HG02610 (cell line): ENCODE measurements around the gene PHLPP2.

Experiments
- ATAC-seq: cut with Tn5 transposase; IDR thresholded peaks from one replicate; pipeline ENCODE4 v1.9.1; 2021; ENCODE audit warnings: mild to moderate bottlenecking, moderate library complexity; ENCODE audit not compliant: unreplicated experiment

Gene PHLPP2

DNA sequence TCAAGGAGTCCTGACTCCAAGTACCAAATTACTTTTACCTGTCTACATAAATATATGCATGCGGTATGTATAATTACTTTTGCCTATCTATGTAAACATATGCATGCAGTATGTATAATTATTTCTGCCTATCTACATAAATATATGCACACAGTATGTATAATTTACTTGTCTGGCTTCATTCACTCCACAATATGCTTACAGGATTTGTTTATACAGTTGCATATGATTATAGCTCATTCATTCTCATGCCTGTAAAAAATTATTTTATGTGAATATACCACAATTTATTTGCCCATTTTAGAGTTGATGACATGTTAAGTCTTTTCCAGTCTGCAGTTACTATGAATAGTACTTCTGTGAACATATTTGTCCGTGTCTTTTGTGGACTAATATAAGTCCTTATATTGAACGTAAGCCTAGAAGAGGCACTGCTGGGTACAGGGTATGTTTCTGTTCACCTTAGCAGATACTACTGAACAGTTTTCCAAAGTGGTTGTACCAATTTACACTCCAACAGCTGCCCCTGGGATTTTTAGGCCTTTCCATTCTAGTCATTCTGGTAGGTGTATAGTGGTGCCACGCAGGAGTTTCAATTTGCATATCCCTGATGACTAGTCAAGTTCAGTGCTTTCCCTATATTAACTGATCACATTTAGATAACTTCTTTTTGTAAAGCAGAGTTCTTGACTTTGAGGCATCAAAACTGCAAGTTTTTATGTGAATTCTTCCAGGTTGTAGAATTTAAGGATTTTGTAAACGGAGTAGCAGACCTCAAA lies 51.5 kb downstream of the PHLPP2 start:
- ATAC-seq = no peak

DNA sequence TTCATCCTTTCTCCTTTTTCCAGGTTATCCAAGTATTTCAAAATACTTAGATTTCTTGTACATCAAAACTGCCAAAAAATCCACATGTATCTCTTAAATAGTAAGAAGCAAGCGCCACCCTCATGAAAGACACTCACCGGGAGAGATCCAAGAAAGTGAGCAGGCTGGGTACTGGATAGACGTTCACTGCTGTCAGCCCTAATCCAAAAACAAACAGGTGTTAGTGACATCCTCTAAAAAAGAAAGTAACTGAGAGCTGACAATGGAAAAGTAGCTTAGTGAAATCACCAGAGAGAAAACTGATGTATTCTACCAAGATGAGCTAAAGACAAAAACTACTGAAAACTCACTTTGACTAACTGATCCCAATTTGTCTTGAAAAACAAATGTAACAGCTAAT lies 52.4 kb downstream of the PHLPP2 start:
- no peak for ATAC-seq

DNA sequence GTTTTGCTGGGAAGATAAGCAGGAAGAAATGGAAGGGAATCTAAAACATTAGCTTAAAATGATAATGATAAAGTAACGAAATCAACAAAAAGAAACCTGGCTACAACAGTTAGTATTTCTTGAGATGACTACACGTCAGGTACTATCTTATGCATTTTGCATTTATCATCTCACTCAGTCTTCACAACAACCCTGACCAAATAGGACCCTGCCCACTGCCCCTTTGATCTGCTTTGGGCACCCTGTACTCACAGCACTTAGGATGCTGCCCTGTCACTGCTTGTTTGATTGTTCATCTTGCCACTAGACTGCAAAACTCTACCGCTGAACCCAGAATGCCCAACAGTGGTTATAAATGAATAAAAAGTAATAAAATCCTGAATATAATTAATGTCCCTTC lies 53.3 kb downstream of the PHLPP2 start:
- no peak for ATAC-seq

DNA sequence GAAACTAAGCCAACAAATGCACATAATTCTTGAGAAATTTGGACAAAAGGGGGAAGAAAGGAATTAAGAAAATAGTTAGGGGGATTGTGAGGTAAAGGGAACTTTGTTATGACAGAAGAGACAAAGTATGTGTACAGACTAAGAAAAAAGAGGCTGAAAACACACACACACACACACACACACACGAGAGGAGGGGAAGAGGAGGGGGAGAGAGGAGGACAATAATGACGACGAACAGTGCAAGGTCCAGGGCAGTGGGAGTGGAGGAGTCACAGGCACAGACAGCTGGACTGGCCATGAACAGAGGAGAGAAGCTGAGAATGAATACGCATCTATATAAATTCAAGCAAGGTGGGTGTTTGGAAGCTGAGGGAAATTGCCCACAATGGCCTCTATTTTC lies 54.0 kb downstream of the PHLPP2 start:
- no peak for ATAC-seq

DNA sequence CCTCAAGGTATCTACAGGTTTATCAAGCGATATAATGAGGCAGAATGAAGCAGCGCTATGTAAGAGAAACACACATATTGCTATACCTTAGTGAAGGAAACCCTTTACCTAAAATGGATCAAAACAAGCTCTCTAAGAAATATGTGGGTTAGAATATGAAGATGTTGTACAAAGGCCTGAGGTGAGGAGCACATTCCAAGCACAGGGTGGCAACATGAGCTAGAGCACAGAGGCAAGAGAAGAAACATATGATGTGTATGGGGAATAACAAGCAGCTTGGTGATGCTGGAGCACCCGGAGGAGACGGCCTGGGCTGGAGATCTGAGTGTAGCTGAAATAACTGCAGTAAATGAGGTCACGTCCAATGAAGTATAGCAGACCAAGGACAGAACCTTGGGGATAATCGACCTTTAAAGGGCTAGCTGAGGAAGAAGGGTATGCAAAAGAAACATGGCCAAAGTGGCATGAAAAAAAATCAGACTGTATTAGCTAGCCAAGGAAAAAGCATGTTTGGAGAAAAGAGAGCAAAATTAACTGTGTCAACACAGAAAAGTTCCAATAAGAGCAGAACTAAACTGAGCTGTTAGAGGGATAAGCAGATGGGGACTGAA lies 54.5 kb downstream of the PHLPP2 start:
- ATAC-seq = no peak

DNA sequence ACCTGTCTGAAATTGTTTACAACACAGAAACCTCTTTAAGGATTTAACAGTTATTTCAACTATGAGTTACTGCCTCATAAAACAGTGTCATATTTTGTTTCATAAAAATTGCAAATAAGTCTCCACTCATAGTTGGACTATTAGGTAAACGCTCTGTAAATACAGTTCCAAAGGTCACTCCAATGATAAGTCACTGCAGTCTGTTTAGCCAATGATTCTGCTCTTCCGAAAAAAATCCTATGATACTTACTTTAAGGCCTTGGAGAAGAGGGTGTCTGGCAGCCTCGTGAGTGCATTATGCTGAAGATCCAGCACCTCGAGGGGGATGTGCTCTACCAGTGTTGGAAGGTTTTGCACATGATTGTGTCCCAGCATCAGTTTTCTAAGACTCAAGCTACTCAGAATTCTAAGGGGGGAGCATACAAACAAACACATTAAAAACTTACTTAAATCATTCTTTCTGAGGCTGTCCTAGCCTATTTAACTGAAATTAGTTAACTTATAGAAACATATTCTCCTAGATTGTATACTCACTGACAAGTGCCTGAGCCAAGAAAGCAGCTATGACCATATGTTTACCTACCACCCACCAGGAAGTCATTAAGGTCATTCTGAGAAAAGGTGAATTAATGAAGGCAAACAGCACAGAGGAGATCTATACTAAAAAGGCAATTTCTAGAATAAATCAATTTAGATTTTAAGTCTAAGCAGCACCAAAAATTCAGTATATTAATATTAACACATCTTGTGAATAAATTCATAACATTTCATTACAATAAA lies 57.4 kb downstream of the PHLPP2 start:
- no peak for ATAC-seq

DNA sequence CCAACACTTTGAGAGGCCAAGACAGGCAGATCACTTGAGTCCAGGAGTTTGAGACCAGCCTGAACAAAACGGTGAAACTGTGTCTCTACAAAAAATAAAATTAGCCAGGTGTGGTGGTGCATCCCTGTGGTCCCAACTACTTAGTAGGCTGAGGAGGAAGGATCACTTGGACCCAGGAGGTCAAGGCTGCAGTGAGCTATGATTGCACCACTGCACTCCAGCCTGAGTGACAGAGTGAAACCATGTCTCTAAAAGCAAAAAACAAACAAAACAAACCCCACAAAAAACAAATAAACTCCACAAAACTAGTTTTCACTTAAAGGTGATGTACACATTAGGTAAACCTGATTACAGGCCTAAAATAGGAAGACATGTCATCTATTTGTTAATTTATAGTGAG lies 58.2 kb downstream of the PHLPP2 start:
- ATAC-seq = no peak

DNA sequence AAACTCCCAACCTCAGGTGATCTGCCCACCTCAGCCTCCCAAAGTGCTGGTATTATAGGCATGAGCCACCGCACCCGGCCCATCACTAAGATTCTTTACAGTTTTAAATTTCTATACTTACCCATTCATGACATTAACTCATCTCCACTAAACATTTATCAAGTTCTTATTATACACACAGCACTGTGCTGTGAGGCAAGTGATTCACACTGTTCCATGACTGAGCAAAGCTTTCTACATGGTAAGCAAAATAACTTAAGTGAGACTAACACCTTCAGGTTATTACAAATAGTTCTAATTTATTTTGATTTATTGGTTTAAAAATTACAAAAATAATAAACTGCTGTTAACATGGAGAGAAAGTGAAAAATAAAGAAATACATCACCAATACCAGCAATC lies 65.0 kb downstream of the PHLPP2 start:
- ATAC-seq = no peak

DNA sequence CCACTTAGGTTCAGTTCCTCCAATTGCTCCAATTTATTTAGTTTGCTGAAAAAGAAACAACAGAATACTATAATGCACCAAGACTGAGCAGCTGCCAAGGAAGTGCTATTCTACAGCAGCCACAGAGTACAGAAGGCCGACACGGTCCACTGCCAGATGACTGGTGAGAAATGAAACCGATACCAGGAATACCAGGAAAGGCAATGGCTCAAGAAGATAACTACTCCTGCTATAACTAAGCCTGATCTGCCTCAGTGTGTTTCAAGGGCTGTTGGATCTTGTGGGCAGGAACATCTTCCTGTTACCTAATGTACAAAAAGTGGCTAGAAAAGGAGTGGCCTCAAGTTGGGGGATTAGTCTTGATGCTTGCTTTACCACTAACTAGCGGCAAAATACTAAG lies 65.7 kb downstream of the PHLPP2 start:
- ATAC-seq = no peak

DNA sequence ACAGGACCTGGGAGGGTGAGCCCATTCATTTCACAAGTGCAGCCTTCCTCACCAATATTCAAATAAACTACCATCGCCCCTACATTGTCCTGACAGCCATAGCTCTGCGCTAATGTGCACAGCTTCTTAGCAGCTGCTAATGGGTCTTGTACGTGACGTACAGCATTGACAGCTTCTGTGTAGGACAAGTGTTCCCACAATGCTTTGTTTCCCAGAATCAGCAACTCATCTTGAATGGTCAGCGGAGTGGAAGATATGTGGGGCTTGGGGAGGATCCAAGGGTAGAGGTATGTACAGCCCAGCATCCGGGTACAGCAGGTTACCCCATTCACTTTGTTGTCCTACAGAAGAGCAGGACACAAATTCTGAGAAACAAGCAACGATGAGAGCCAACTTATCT lies 74.8 kb downstream of the PHLPP2 start:
- ATAC-seq = no peak

DNA sequence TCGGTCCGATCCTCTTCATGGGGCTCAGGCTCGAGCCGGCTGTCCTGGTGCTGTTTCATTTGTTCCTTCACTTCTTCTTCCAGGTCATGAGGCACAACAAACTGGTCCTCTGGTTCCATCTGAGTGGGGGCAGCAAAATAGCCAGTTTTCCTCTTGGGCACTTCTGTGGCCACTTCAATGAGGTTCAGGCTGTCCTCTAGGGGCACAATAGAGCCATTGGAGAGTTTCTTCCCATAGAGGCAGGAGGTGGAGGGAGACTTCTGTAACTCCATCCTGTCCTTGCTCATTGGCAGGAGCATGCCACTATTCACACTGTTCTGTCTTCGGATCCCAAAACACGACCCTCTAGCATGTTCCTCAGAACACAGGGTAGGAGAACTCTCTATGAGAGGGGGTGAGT lies 75.6 kb downstream of the PHLPP2 start:
- no peak for ATAC-seq

DNA sequence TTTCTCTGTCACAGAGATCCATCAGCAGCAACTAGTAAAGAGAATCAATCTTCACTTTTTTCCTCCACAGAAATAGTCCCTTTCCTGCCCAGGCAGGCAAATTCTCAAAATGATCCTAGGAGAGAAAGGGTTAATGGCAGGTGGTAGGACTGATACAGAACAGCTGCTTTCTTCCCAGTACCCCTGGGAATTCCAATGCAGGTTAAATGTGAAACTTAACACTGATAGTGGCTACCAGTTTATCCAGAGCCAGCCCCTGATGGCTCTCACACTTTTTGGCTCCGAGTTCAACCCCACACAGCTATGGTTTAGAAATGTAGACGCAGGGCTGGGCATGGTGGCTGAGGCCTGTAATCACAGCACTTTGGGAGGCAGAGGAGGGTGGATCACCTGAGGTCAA lies 76.3 kb downstream of the PHLPP2 start:
- ATAC-seq = no peak

DNA sequence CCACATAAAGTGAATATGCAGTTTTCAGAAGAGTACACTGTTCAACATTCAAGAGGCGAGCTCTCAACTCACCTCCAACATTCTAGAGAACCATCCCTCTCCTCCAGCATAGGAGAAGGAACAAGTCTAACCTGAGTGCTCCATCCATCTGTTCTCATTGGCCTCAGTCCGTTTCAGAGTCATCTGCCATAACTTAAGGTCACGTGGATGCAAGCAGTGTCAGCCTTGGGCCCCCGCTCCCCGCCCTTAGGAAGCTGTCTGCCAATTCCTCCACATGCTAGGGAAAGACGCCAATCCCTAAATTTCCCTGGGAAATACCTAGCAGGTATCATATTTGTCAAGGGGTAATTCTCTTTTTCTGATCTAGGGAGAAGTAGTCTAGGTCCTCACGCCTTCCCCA lies 77.1 kb downstream of the PHLPP2 start:
- ATAC-seq = no peak

DNA sequence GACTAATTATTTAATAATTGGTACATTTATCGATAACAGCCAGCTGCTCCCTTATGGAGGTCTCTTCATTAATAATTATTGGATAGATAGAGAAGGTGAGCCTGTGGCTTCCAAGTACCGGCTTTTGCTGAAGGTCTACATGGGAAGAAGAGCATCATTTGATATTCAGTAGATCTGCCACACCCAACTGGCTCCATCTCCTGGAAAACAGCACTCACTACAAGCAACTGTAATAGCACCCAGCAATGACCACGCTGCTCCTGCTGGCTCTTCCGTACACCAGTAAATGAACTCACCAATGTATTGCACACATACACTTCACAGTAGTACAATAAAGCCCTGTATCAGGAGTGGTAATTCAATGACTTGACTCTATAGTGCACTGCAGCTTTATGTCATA lies 79.1 kb downstream of the PHLPP2 start:
- ATAC-seq = no peak

DNA sequence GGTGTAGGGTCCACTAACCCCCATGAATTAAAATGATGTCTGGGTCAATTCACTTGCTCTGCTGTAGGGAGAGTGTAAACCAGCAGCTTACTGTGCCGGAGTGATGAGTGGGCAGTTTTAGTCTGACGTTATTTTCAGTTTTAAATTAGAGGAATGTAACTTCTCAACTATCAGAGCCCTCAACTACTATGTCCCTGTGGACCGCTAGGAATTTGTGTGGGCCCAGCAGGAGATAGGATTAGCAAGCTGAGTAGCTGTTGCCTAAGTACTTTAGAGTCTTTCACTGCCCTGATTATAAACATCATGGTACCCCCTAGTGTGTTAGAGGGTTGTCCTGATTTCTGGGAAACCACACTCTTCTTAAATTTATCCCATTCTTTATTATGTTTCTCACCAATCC lies 87.1 kb downstream of the PHLPP2 start:
- no peak for ATAC-seq

DNA sequence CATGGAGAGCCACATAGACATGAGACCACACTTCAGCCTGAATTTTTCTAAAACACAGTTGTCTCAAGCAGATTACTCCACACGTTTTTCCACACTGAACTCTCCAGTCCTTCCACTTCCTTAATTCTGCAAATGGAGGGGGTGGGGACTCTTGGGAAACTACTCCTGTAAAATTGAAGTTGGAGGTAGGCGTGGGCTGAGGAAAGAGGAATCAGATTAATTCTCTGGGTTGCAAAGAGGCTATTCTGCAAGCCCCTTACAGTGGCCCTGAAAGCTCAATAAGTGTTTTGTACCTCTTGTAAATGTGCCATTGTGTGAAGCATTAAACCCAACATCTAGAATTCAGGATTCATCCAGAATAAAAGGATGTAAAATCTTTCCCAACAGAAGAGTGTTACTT lies 88.9 kb downstream of the PHLPP2 start:
- ATAC-seq = no peak

DNA sequence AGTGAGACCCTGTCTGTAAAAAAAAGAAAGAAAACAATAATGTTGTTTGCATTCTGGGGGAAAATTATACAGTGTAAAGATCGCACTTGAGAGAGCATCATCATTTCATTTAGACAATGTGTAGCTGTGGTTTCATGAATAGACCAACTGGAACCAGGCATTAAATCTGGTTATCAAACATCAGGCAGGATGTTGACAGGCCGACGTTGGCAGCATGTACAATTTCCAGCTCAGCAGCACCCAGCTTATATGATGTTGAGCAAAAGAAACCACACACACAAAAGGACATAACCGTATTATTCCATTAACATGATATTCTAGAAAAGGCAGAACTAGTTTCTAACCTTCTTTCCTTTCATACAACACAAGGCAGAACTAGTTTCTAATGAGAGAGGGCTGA lies 92.7 kb downstream of the PHLPP2 start:
- ATAC-seq = no peak

DNA sequence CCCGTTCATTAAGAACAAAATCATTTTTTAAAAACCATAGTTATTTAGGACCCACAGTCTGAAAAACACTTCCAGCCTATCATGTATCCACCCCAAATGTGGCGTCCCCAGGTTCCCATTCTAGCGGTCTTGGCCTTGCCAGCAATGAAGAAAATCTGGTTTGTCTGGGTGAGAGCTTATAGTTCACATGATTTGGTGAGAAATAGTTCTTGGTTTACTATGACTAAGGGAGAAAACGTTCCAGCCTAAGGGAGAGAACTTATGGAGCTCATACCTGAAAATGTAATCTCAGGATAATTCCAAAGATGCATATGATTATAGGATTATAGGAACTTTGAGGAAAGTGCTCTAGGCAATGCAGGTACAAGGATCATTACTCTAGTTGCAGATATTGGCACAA lies 93.7 kb downstream of the PHLPP2 start:
- ATAC-seq = no peak

DNA sequence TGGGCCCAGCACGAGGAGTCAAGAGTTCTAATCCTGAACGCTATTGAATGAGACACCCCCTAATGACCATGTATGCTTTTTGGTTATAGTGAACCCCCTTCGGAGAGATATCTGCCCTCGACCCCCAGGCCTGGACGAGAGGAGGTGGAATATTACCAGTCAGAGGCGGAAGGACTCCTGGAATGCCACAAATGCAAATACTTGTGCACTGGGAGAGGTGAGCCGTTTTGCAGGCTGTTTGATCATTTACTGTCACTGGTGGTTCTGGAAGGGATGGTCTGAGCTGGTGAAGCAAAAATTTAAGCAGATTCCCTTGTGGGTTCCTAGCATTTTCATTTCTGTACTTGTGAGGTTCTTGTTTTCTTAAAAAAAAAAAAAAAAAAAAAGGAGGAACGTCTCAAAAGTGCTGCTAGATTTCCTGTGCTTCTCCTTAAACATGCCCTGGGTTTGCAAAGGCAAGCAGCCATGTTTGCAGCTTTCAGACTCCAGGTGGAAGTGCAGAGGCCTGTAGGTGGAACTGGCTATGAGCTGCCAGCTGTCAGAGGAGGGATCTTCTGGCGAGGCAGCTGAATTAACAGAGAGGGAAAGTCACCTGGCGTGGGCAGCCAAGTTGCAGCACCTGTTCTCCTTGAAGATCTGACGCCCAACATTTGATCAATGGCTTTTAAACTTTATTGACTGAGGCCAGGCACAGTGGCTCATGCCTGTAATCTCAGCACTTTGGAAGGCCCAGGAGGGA lies 95.1 kb downstream of the PHLPP2 start:
- ATAC-seq = no peak

DNA sequence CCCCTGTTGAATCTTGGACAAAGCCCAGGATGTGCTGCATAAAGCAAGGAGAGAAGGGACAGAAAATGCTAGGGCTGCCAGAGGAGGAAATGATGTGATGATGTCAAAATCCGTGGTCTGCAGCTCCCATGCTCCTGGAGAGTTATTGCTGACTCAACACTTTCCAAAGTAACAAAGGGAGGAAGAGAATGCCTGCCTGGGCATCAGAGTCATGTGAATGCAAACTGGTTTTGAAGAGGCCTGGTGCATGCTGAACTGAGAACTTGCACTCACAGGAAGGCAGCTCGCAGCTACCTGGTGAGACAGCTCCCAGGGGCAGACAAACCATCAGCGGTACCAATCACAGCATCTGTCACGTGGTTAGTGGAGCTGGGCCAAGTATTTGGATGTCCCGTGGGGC lies 95.7 kb downstream of the PHLPP2 start:
- ATAC-seq = no peak

DNA sequence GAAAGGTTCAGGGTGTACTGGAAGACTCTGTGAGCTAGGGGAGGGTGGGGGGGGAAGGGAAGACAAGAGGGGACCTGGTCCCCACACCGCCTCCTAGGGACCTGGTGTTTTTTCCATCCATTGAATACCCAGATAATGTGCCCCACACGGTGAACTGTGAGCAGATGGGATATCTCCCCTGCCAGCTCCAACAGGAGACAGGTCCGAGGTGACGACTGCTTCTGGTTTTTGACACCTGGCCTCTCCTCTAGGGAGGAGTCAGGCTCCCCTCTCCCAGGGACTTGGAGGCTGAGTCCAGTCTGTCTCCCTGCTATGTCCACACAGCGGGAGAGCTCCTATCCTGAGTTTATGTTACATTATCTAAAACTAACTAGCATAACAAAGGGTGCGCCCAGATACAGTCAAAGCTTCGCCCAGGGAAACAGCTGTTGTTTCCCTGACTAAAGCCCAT lies 96.7 kb downstream of the PHLPP2 start:
- ATAC-seq = no peak
